ENCODE data around the gene DMXL1.
"Not testable (repeated sequence)": the region's sequence is repeated elsewhere in the genome, so short reads cannot be mapped to it uniquely, and the experiment has no call there.

Gene DMXL1

GRCh38 chr5:119131530-119132304 is 60.8 kb downstream of the DMXL1 start:
- DNase-seq (ENCODE audit: low read depth): no peak

GRCh38 chr5:119135743-119136142 is 64.9 kb downstream of the DMXL1 start:
- not testable (repeated sequence) for DNase-seq (ENCODE audit: low read depth)

- no peak for DNase-seq (ENCODE audit: low read depth)
These were observed 65.9 kb downstream of the DMXL1 start for GRCh38 chr5:119136666-119137318.

GRCh38 chr5:119153629-119154028 is 82.7 kb downstream of the DMXL1 start:
- DNase-seq (ENCODE audit: low read depth): no peak

GRCh38 chr5:119158144-119158543 is 87.3 kb downstream of the DMXL1 start:
- no peak for DNase-seq (ENCODE audit: low read depth)

- no peak for DNase-seq (ENCODE audit: low read depth)
These were observed 90.5 kb downstream of the DMXL1 start for GRCh38 chr5:119161430-119161829.

GRCh38 chr5:119166026-119166425 is 95.1 kb downstream of the DMXL1 start:
- DNase-seq (ENCODE audit: low read depth): no peak

- no peak for DNase-seq (ENCODE audit: low read depth)
These were observed 97.5 kb downstream of the DMXL1 start for GRCh38 chr5:119168401-119168800.

- DNase-seq (ENCODE audit: low read depth): no peak
These were observed 100.8 kb downstream of the DMXL1 start for GRCh38 chr5:119171686-119172085.

GRCh38 chr5:119174578-119175163 is 103.8 kb downstream of the DMXL1 start:
- no peak for DNase-seq (ENCODE audit: low read depth)

- no peak for DNase-seq (ENCODE audit: low read depth)
These were observed 105.9 kb downstream of the DMXL1 start for GRCh38 chr5:119176785-119177184.

- DNase-seq (ENCODE audit: low read depth): no peak
These were observed 106.3 kb downstream of the DMXL1 start for GRCh38 chr5:119177226-119177625.

- DNase-seq (ENCODE audit: low read depth): no peak
These were observed 107.5 kb downstream of the DMXL1 start for GRCh38 chr5:119178435-119178834.

GRCh38 chr5:119179857-119180641 is 109.2 kb downstream of the DMXL1 start:
- DNase-seq (ENCODE audit: low read depth): no peak

- not testable (repeated sequence) for DNase-seq (ENCODE audit: low read depth)
These were observed 114.6 kb downstream of the DMXL1 start for GRCh38 chr5:119185512-119185911.

GRCh38 chr5:119187776-119188529 is 117.1 kb downstream of the DMXL1 start:
- no peak for DNase-seq (ENCODE audit: low read depth)

- DNase-seq (ENCODE audit: low read depth): no peak
These were observed 119.7 kb downstream of the DMXL1 start for GRCh38 chr5:119190470-119191095.

GRCh38 chr5:119191944-119192343 is 121.1 kb downstream of the DMXL1 start:
- no peak for DNase-seq (ENCODE audit: low read depth)

- DNase-seq (ENCODE audit: low read depth): no peak
These were observed 129.9 kb downstream of the DMXL1 start for GRCh38 chr5:119200795-119201194.

- no peak for DNase-seq (ENCODE audit: low read depth)
These were observed 136.2 kb downstream of the DMXL1 start for GRCh38 chr5:119207105-119207504.

- DNase-seq (ENCODE audit: low read depth): no peak
These were observed 141.1 kb downstream of the DMXL1 start for GRCh38 chr5:119212026-119212425.

Measured in activated T-cell treated with anti-CD3 and anti-CD28 coated beads for 48 hours (primary cell).